KG1 (cell line): Measurements from ENCODE around the gene RAPGEF1.

ENCODE experiments used
- DNase-seq: peaks from one replicate; lab custom pipeline; 2025; lab: John Stamatoyannopoulos, UW

The RAPGEF1 gene

GRCh38 chr9:131707733-131708157, 32.1 kb downstream of the RAPGEF1 start:
- peak; percentile 10 for DNase-seq

GRCh38 chr9:131707050-131707449, 32.8 kb downstream of the RAPGEF1 start:
- no peak for DNase-seq

GRCh38 chr9:131706608-131706970, 33.3 kb downstream of the RAPGEF1 start:
- no peak for DNase-seq

- DNase-seq = no peak
These were observed 34.9 kb downstream of the RAPGEF1 start for GRCh38 chr9:131704988-131705387.

GRCh38 chr9:131704141-131704983, 35.5 kb downstream of the RAPGEF1 start:
- DNase-seq = no peak

GRCh38 chr9:131703697-131704096, 36.2 kb downstream of the RAPGEF1 start:
- DNase-seq = no peak

- DNase-seq = no peak
These were observed 37.0 kb downstream of the RAPGEF1 start for GRCh38 chr9:131702911-131703310.

GRCh38 chr9:131701789-131702337, 38.0 kb downstream of the RAPGEF1 start:
- no peak for DNase-seq

GRCh38 chr9:131701436-131701781, 38.5 kb downstream of the RAPGEF1 start:
- DNase-seq = no peak

GRCh38 chr9:131700765-131701435, 39.0 kb downstream of the RAPGEF1 start:
- no peak for DNase-seq

GRCh38 chr9:131700076-131700475, 39.8 kb downstream of the RAPGEF1 start:
- DNase-seq = no peak

GRCh38 chr9:131698618-131698985, 41.3 kb downstream of the RAPGEF1 start:
- no peak for DNase-seq

GRCh38 chr9:131697908-131698617, 41.8 kb downstream of the RAPGEF1 start:
- no peak for DNase-seq

- no peak for DNase-seq
These were observed 42.8 kb downstream of the RAPGEF1 start for GRCh38 chr9:131697097-131697496.

GRCh38 chr9:131695836-131696460, 43.9 kb downstream of the RAPGEF1 start:
- no peak for DNase-seq

GRCh38 chr9:131695366-131695765, 44.5 kb downstream of the RAPGEF1 start:
- DNase-seq = no peak

- DNase-seq = no peak
These were observed 46.0 kb downstream of the RAPGEF1 start for GRCh38 chr9:131693651-131694597.

- DNase-seq = no peak
These were observed 47.0 kb downstream of the RAPGEF1 start for GRCh38 chr9:131692612-131693562.

- no peak for DNase-seq
These were observed 47.8 kb downstream of the RAPGEF1 start for GRCh38 chr9:131691969-131692611.
